Right kidney (tissue), 9 donors: ENCODE measurements around the gene ECE1.

Experiments used
- DNase-seq: peaks from one replicate; pipeline ENCODE4 v3.0.0-alpha.2; 2016
- long read RNA-seq, 8 donors: transcript quantifications; one replicate each; lab custom pipeline, GENCODE V29; 2026

Gene ECE1
- long read RNA-seq, donor 1, full-length matches to known transcripts = 7 of 13 reads
- long read RNA-seq, donor 1, partial matches to known transcripts = 6 of 13 reads
- long read RNA-seq, donor 1, other reads (novel, unspliced or antisense) = 0 of 13 reads
- long read RNA-seq, donor 2, partial matches to known transcripts = 7 of 10 reads
- long read RNA-seq, donor 2, other reads (novel, unspliced or antisense) = 0 of 10 reads
- long read RNA-seq, donor 3, partial matches to known transcripts = 0 of 3 reads
- long read RNA-seq, donor 3, other reads (novel, unspliced or antisense) = 0 of 3 reads
- long read RNA-seq, donor 4, partial matches to known transcripts = 8 of 12 reads
- long read RNA-seq, donor 4, other reads (novel, unspliced or antisense) = 0 of 12 reads
- long read RNA-seq, donor 5, full-length matches to known transcripts = 15 of 21 reads
- long read RNA-seq, donor 5, partial matches to known transcripts = 6 of 21 reads
- long read RNA-seq, donor 5, other reads (novel, unspliced or antisense) = 0 of 21 reads
- long read RNA-seq, donor 6, full-length matches to known transcripts = 6 of 6 reads
- long read RNA-seq, donor 6, partial matches to known transcripts = 0 of 6 reads
- long read RNA-seq, donor 6, other reads (novel, unspliced or antisense) = 0 of 6 reads
- long read RNA-seq, donor 7, full-length matches to known transcripts = 14 of 36 reads
- long read RNA-seq, donor 7, partial matches to known transcripts = 22 of 36 reads
- long read RNA-seq, donor 7, other reads (novel, unspliced or antisense) = 0 of 36 reads
- long read RNA-seq, donor 8, full-length matches to known transcripts = 6 of 12 reads
- long read RNA-seq, donor 8, partial matches to known transcripts = 6 of 12 reads
- long read RNA-seq, donor 8, other reads (novel, unspliced or antisense) = 0 of 12 reads

- DNase-seq = peak; percentile 69
Observed at GRCh38 chr1:21289700-21290545, at the start of gene ECE1. TSS of gene ECE1 (minus strand) at chr1:21290463. CDS start at chr1:21290414, 49 bp downstream.

GRCh38 chr1:21339356-21340229 lies 49.3 kb upstream of the ECE1 start:
- DNase-seq = no peak

- peak; percentile 66 for DNase-seq
Observed at GRCh38 chr1:21338573-21339355, 48.5 kb upstream of the ECE1 start.

DNA sequence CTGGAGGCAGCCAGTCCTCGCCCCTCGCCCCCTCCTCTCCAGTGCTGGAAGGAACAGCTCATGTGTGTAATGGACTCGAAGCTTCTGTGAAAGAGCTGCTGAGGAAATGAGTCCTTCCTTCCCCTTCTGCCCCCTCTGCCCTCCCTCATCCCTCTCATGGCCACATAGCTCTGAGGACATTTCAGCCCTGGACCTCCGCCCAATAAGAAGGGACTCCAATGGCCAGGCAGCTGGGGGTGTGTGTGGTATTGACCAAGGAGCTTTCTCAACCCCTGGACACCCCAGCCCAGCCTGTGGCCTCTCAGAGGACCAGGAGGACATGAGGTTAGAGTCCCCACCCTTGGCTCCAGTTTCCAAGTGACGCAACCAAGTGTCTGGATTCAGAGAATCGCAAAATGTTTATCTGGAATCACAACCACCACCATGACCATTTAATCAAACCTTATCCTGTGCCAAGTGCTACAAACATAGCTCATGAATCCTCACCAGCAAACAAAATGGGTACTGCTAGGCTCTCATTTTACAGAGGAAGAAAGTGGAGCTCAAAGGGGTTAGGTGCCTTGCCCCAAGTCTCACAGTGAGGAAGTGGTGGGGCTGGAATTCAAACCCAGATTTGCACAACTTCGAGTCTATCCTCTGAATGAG lies 47.8 kb upstream of the ECE1 start:
- DNase-seq = no peak

GRCh38 chr1:21337454-21337927 lies 47.2 kb upstream of the ECE1 start:
- DNase-seq = no peak

DNA sequence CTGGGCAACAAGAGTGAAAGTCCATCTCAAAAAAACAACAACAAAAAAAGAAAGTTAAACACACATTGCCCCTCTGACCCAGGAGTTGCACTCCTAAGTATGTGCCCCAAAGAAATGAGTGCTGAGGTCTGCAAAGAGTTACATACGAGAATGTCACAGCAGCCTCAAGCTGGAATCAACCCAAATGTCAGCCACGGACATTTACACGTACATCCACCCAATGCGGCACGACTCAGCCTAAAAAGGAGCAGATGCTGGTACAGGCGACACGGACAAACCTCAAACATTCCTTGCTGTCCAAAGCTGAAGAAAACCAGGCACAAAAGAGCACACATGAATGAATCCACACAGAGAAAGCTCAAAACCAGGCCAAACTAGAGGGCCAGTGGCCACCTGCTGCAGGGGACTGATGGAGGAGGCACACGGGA lies 46.8 kb upstream of the ECE1 start:
- no peak for DNase-seq

GRCh38 chr1:21335750-21336224 lies 45.5 kb upstream of the ECE1 start:
- no peak for DNase-seq

- DNase-seq = no peak
Observed at GRCh38 chr1:21335088-21335691, 44.9 kb upstream of the ECE1 start.

GRCh38 chr1:21334214-21335087 lies 44.2 kb upstream of the ECE1 start:
- peak; percentile 65 for DNase-seq

DNA sequence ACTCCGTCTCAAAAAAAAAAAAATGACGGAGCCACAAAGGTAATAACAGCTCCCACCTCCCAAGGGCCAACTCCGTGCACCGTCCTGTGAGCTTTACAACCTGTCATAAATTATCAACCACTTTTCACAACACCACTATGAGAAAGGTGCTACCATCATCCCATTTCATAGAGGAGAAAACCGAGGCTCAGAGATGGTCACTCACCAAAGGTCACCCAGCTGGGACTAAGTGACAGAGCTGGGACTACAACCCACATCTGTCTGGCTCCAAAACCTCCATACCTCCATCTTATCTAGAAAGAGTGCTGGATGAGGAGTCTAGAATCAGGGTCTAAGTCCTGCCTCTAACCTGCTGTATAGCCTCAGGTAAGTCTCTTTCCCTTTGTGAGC lies 43.6 kb upstream of the ECE1 start:
- no peak for DNase-seq

DNA sequence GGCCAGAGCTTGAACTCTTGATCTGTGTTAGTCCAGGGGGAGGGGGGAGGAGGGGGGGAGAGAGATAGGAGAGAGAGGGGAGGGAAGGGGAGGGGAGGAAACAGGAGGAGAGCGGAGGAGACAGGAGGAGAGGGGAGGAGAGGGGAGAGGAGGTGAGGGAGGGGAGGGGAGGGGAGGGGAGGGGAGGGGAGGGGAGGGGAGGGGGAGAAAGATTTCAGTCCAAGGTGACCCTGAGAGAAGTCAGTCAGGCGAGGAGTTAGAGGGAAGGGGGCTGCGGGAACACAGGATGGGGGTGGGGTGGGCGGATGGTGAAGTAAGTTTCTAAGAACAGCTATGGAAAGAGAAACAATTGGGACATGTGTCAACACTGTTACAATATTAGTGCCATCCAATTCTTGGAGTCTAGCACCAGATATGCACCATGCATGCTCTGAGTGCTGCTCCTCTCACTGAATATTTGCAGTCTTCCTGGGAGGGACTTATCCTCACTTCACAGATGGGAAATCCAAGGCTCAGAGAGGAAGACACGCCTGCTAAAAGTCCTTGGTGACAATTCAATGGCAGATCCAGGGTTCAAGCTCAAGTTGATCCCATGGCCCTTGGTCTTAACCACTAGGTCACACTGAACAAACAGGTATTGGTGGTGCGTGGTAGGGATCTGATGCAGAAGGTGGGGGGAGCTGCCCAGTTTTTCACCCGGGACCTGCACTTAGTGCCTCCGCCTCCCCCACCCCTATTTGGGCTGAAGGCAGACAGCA lies 42.5 kb upstream of the ECE1 start:
- no peak for DNase-seq

DNA sequence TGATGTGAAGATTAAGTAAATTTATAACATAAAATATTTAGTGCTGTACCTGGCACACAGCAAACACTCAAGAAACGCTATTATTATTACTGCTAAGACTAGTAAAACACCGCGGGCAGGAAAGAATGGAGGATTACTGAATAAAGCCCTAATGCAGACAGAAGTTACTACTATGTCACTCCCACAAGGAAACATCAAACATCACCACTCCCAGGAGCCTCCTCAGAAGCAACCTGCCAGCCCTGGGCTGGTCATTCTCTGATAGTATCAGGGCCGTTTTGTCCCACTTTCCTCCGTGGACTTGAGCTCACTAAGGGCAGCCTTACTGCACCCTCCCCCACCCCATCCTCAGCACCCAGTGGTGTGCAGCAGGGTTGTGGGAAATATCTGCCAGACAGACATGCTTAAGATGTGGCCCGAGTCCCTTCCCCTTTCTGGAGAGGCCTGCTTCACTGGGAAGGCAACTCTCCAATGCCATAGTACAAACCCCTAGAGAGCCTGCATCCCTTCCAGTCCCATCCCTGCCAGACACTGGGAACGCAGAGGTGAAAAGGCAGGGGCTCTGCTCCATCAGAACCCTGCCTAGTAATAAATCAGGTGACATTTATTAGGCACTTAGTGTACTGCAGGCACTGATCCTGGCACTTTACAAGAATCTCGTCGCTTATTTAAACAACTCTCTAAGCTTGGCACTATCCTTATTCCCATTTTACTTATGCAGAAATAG lies 41.7 kb upstream of the ECE1 start:
- no peak for DNase-seq

DNA sequence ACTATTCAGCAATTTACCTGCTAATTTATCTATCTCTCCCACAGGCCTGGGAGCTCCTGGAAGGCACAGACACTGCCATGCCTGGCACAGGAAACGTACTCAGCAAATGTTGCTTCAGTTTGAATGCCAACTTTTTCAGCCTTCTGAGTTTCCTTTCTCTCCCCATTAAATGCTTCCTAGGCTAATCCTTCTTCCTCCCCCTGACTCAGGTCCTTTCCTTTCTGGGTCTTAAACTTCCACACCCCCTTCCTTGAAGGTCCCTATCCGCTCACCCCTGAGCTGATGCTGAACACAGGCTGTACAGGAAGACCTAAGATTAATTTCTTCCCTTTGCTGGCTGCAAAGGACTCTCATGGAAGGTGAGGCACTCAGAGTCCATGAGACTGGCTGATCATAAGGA lies 40.3 kb upstream of the ECE1 start:
- DNase-seq = no peak

GRCh38 chr1:21329209-21329844 lies 39.1 kb upstream of the ECE1 start:
- no peak for DNase-seq

GRCh38 chr1:21327566-21328323 lies 37.5 kb upstream of the ECE1 start:
- DNase-seq = no peak
